NCI-H526 treated with DMSO at 0.1 percent for 48 hours (cell line): ENCODE data around the gene CUTA.
"Not testable (repeated sequence)": the region's sequence is repeated elsewhere in the genome, so short reads cannot be mapped to it uniquely, and the experiment has no call there.

ENCODE experiments used
- DNase-seq: peaks from one replicate; lab custom pipeline; 2025; lab: John Stamatoyannopoulos, UW

Gene CUTA

DNA sequence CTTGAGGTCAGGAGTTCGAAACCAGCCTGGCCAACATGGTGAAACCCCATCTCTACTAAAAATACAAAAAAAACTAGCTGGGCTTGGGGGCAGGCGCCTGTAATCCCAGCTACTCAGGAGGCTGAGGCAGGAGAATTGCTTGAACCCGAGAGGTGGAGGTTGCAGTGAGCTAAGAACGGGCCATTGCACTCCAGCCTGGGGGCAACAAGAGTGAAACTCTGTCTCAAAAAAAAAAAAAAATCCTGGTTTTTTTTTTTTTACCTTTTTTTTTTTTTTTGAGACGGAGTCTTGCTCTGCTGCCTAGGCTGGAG is 50.2 kb downstream of the CUTA start:
- not testable (repeated sequence) for DNase-seq

DNA sequence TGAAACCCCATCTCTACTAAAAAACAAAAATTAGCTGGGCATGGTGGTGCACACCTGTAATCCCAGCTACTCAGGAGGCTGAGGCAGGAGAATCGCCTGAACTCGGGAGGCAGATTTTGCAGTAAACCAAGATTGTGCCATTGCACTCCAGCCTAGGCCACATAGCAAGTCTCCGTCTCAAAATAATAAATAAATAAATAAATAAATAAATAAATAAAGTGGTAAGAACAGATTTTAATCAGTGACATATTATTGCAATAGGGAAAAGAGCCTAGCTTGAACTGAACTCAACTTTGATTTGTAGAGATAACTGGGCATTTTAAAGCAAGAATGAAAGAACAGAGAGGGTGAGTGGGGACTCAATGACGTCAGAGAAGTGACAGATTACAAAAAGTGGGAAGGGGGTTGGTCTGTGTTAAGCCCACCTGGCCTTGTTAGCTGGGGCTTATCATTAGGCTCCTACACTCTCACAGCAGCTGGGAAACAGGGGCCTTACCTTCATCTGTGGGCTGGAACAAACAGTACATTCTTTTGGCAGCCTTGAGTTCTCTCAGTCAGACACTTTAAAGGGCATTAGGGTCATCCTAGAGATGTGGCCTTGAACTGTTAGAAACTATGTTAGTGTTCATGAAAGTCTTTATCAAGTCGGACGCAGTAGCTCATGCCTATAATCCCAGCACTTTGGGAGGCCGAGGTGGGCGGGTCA is 50.7 kb downstream of the CUTA start:
- no peak for DNase-seq
